GM19035 (cell line): ENCODE results near the gene SP4.

Experiments used
- ATAC-seq: cut with Tn5 transposase; IDR thresholded peaks from one replicate; pipeline ENCODE4 v1.9.1; 2021; ENCODE audit not compliant: unreplicated experiment

The SP4 gene

GRCh38 chr7:21443149-21443841 lies 15.4 kb downstream of the SP4 start:
- ATAC-seq = no peak

GRCh38 chr7:21448974-21449373 lies 21.1 kb downstream of the SP4 start:
- ATAC-seq = no peak

- no peak for ATAC-seq
These were observed 22.2 kb downstream of the SP4 start for GRCh38 chr7:21450076-21450475.

- no peak for ATAC-seq
These were observed 23.1 kb downstream of the SP4 start for GRCh38 chr7:21450941-21451340.

GRCh38 chr7:21454182-21454581 lies 26.3 kb downstream of the SP4 start:
- ATAC-seq = no peak

- ATAC-seq = no peak
These were observed 27.0 kb downstream of the SP4 start for GRCh38 chr7:21454906-21455305.

- no peak for ATAC-seq
These were observed 33.4 kb downstream of the SP4 start for GRCh38 chr7:21461282-21461681.

GRCh38 chr7:21462081-21462480 lies 34.2 kb downstream of the SP4 start:
- no peak for ATAC-seq

GRCh38 chr7:21463524-21463923 lies 35.6 kb downstream of the SP4 start:
- no peak for ATAC-seq

- no peak for ATAC-seq
These were observed 41.1 kb downstream of the SP4 start for GRCh38 chr7:21468969-21469368.

- no peak for ATAC-seq
These were observed 42.0 kb downstream of the SP4 start for GRCh38 chr7:21469894-21470293.

- ATAC-seq = no peak
These were observed 44.1 kb downstream of the SP4 start for GRCh38 chr7:21472029-21472428.

- no peak for ATAC-seq
These were observed 48.5 kb downstream of the SP4 start for GRCh38 chr7:21476429-21476828.

GRCh38 chr7:21480693-21481403 lies 53.0 kb downstream of the SP4 start:
- ATAC-seq = no peak

- no peak for ATAC-seq
These were observed 58.6 kb downstream of the SP4 start for GRCh38 chr7:21486511-21486910.

GRCh38 chr7:21495731-21496130 lies 67.8 kb downstream of the SP4 start:
- no peak for ATAC-seq

- ATAC-seq = no peak
These were observed 69.2 kb downstream of the SP4 start for GRCh38 chr7:21497072-21497471.

- no peak for ATAC-seq
These were observed 72.4 kb downstream of the SP4 start for GRCh38 chr7:21500117-21500832.

- no peak for ATAC-seq
These were observed 76.1 kb downstream of the SP4 start for GRCh38 chr7:21504021-21504420.

- ATAC-seq = no peak
These were observed 79.9 kb downstream of the SP4 start for GRCh38 chr7:21507627-21508343.

GRCh38 chr7:21508538-21508937 lies 80.7 kb downstream of the SP4 start:
- no peak for ATAC-seq
